Uterus (tissue), 2 donors: Measurements from ENCODE around the gene FAM78A.

Experiments used
- POLR2A ChIP-seq, 2 donors: fragments of 450-650 bp; IDR thresholded peaks; one replicate each; pipeline ENCODE4 v1.6.1; 2016; ENCODE audit warnings: antibody characterized with exemption in 2 of 2, mild to moderate bottlenecking in 1 of 2, moderate library complexity in 1 of 2
- TF ChIP-seq, protein P1 (sequence below), 4 experiments: fragments of 200-600 bp in 2 of 4; fragments of 450-650 bp in 2 of 4; sonication (generic) in 2 of 4; IDR thresholded peaks; one replicate each; pipeline ENCODE4 v1.5.1; 2016 to 2019; ENCODE audit warnings: antibody characterized with exemption in 4 of 4, mild to moderate bottlenecking in 2 of 4, moderate library complexity in 1 of 4

DNA sequence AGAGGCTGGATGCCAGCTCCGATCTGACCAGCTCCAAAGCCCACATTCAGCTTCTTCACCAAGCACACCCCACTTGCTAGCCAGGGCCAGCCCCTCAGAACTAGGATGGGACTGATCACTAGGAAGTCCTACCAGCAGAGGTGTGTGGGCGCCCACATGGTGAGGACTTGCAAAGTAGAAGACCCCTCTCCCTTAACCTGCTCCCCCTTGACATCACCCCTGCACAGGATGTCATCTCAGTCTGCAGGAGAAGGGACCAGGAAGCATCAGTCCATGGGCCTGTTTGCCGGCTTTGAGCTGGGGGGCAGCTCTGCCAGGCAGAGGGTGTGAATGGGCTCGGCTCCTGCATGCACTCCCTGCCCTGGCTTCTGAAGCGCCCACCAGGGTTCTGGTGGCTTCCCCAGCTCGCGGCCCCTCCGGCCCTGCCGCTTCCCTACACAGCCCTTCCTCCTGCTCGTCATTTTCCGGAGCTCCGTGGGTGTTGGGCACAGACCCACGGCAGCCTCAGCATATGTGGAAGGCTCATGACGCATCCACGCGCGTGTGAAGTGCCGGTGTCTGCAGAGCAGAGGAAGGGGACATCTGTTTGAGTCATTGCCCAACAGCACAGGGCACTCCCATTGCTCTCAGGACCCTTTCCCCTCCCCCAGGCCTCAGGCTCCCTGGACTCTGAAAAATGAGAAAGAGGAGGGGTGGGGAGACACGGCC lies 3.7 kb upstream of the FAM78A start:
- TF ChIP-seq, protein P1, sequence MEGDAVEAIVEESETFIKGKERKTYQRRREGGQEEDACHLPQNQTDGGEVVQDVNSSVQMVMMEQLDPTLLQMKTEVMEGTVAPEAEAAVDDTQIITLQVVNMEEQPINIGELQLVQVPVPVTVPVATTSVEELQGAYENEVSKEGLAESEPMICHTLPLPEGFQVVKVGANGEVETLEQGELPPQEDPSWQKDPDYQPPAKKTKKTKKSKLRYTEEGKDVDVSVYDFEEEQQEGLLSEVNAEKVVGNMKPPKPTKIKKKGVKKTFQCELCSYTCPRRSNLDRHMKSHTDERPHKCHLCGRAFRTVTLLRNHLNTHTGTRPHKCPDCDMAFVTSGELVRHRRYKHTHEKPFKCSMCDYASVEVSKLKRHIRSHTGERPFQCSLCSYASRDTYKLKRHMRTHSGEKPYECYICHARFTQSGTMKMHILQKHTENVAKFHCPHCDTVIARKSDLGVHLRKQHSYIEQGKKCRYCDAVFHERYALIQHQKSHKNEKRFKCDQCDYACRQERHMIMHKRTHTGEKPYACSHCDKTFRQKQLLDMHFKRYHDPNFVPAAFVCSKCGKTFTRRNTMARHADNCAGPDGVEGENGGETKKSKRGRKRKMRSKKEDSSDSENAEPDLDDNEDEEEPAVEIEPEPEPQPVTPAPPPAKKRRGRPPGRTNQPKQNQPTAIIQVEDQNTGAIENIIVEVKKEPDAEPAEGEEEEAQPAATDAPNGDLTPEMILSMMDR (IDR thresholded peaks at IDR 0.05): no peak
- no peak for TF ChIP-seq POLR2A (IDR thresholded peaks at IDR 0.05)
